GOT3 (cell line): ENCODE measurements around the gene VWA5B2.
A peak's percentile ranks its signal among the peaks of the same experiment; 100 is the strongest.

Experiments
- DNase-seq: peaks from one replicate; lab custom pipeline; 2025; ENCODE audit warnings: mixed read lengths; lab: John Stamatoyannopoulos, UW

Gene VWA5B2

GRCh38 chr3:184223946-184224345 is 5.4 kb upstream of the VWA5B2 start:
- DNase-seq: no peak

- no peak for DNase-seq
These were observed 1.9 kb upstream of the VWA5B2 start for GRCh38 chr3:184227481-184227935.

- no peak for DNase-seq
These were observed 828 bp upstream of the VWA5B2 start for GRCh38 chr3:184228376-184229137.

- no peak for DNase-seq
These were observed 757 bp downstream of the VWA5B2 start for GRCh38 chr3:184230081-184230602.

GRCh38 chr3:184230603-184231528 is 1.5 kb downstream of the VWA5B2 start:
- no peak for DNase-seq

- DNase-seq: no peak
These were observed 2.3 kb downstream of the VWA5B2 start for GRCh38 chr3:184231671-184232070.

GRCh38 chr3:184233127-184233843 is 3.9 kb downstream of the VWA5B2 start:
- DNase-seq: no peak

- peak; percentile 40 for DNase-seq
These were observed 4.8 kb downstream of the VWA5B2 start for GRCh38 chr3:184234224-184234623.

- DNase-seq: no peak
These were observed 5.4 kb downstream of the VWA5B2 start for GRCh38 chr3:184234671-184235380.

- DNase-seq: no peak
These were observed 6.1 kb downstream of the VWA5B2 start for GRCh38 chr3:184235381-184236032.

- no peak for DNase-seq
These were observed 6.6 kb downstream of the VWA5B2 start for GRCh38 chr3:184236033-184236410.

GRCh38 chr3:184236636-184237035 is 7.3 kb downstream of the VWA5B2 start:
- DNase-seq: no peak

GRCh38 chr3:184237211-184237610 is 7.8 kb downstream of the VWA5B2 start:
- DNase-seq: no peak

- DNase-seq: no peak
These were observed 8.4 kb downstream of the VWA5B2 start for GRCh38 chr3:184237807-184238206.

- DNase-seq: no peak
These were observed 8.9 kb downstream of the VWA5B2 start for GRCh38 chr3:184238246-184238818.

GRCh38 chr3:184239221-184239620 is 9.8 kb downstream of the VWA5B2 start:
- no peak for DNase-seq

GRCh38 chr3:184239708-184240107 is 10.3 kb downstream of the VWA5B2 start:
- DNase-seq: no peak

GRCh38 chr3:184240384-184241140 is 11.2 kb downstream of the VWA5B2 start:
- DNase-seq: no peak

GRCh38 chr3:184241141-184241446 is 11.7 kb downstream of the VWA5B2 start:
- DNase-seq: no peak
